Measurements from ENCODE around the gene NOX4.

DNA sequence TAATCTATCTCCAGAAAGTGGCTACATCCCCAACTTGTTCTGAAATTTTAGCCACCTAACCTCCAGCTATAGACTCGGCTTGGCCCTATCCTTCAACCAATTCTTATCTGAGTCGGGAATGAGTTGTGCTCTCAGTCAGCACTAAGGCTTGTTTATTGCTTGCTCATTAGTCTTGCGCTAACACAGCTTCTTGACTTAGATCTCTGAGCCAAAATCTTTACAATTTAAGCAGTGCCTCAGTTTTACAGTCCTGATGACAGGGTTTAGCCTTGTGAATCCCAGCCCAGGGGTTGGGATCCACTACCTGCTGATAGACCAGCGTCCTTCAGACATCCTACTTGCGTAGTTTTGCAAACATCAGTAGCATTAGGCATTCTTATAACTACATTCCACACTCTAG, 144.6 kb downstream of the NOX4 start:
- TF ChIP-seq ASH2L (IDR thresholded peaks at IDR 0.05; ENCODE audit: borderline replicate concordance, low read depth) (no peak), TCF12 (IDR thresholded peaks at IDR 0.05; ENCODE audit: low read depth, low read length) (no peak), TCF7 (IDR thresholded peaks at IDR 0.05; ENCODE audit: borderline replicate concordance) (no peak), CBX5 (IDR thresholded peaks at IDR 0.05; ENCODE audit: low read depth) (no peak), ELK1 (IDR thresholded peaks at IDR 0.05; ENCODE audit: low read depth, low read length) (no peak), MXI1 (IDR thresholded peaks at IDR 0.05; ENCODE audit: low read depth, low read length) (no peak)
- TF ChIP-seq, protein P1, sequence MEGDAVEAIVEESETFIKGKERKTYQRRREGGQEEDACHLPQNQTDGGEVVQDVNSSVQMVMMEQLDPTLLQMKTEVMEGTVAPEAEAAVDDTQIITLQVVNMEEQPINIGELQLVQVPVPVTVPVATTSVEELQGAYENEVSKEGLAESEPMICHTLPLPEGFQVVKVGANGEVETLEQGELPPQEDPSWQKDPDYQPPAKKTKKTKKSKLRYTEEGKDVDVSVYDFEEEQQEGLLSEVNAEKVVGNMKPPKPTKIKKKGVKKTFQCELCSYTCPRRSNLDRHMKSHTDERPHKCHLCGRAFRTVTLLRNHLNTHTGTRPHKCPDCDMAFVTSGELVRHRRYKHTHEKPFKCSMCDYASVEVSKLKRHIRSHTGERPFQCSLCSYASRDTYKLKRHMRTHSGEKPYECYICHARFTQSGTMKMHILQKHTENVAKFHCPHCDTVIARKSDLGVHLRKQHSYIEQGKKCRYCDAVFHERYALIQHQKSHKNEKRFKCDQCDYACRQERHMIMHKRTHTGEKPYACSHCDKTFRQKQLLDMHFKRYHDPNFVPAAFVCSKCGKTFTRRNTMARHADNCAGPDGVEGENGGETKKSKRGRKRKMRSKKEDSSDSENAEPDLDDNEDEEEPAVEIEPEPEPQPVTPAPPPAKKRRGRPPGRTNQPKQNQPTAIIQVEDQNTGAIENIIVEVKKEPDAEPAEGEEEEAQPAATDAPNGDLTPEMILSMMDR (IDR thresholded peaks at IDR 0.05 in 2 of 3, conservative IDR thresholded peaks at IDR 0.05 in 1 of 3; ENCODE audit: control insufficient read depth in 2 of 3, extremely low read depth in 1 of 3, insufficient read depth in 1 of 3, low read depth in 3 of 3, low read length in 3 of 3), result no peak
- TF ChIP-seq, protein P2, sequence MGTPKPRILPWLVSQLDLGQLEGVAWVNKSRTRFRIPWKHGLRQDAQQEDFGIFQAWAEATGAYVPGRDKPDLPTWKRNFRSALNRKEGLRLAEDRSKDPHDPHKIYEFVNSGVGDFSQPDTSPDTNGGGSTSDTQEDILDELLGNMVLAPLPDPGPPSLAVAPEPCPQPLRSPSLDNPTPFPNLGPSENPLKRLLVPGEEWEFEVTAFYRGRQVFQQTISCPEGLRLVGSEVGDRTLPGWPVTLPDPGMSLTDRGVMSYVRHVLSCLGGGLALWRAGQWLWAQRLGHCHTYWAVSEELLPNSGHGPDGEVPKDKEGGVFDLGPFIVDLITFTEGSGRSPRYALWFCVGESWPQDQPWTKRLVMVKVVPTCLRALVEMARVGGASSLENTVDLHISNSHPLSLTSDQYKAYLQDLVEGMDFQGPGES (IDR thresholded peaks at IDR 0.05), result no peak

All from GM12878 (cell line).